Mesendoderm (in vitro differentiated cells): Measurements from ENCODE around the gene PXYLP1.
"Not testable (repeated sequence)": the region's sequence is repeated elsewhere in the genome, so short reads cannot be mapped to it uniquely, and the experiment has no call there.

Source experiments
- DNase-seq: peaks from one replicate; pipeline ENCODE4 v3.0.0; 2013
- H2AK5ac ChIP-seq: 2 replicates; pipeline ENCODE4 v1.6.1; 2013; ENCODE audit warnings: low read length, inconsistent platforms
- H2BK120ac ChIP-seq: 2 replicates; pipeline ENCODE4 v1.6.1; 2013; ENCODE audit warnings: low read depth, mild to moderate bottlenecking, low read length, moderate library complexity, mixed read lengths
- H2BK15ac ChIP-seq: replicated peaks from 2 replicates; pipeline ENCODE4 v1.6.1; 2013; ENCODE audit warnings: low read depth, mild to moderate bottlenecking, moderate library complexity
- H2BK5ac ChIP-seq: 2 replicates; pipeline ENCODE4 v1.6.1; 2013; ENCODE audit warnings: low read length, inconsistent platforms
- H3K18ac ChIP-seq: 2 replicates; pipeline ENCODE4 v1.6.1; 2013; ENCODE audit warnings: mild to moderate bottlenecking, low read length, mixed read lengths
- H3K23ac ChIP-seq: one replicate; pipeline ENCODE4 v1.6.1; 2013; ENCODE audit warnings: low read length
- H3K27ac ChIP-seq: 2 replicates; pipeline ENCODE4 v1.5.1; 2013; ENCODE audit warnings: low read depth, mild to moderate bottlenecking, inconsistent platforms, low read length, moderate library complexity
- H3K27me3 ChIP-seq: 2 replicates; pipeline ENCODE4 v1.6.1; 2013; ENCODE audit warnings: low read length, control low read depth, mild to moderate bottlenecking, inconsistent platforms; ENCODE audit not compliant: insufficient read depth, poor library complexity
- H3K36me3 ChIP-seq: 2 replicates; pipeline ENCODE4 v1.6.1; 2013; ENCODE audit warnings: low read length, inconsistent platforms; ENCODE audit not compliant: control insufficient read depth, insufficient read depth
- H3K4ac ChIP-seq: one replicate; pipeline ENCODE4 v1.6.1; 2013; ENCODE audit warnings: low read depth, mild to moderate bottlenecking, low read length, moderate library complexity
- H3K4me1 ChIP-seq: 2 replicates; pipeline ENCODE4 v1.6.1; 2013; ENCODE audit warnings: low read depth, low read length, inconsistent platforms; ENCODE audit not compliant: control insufficient read depth
- H3K4me2 ChIP-seq: 2 replicates; pipeline ENCODE4 v1.6.1; 2013; ENCODE audit warnings: low read length
- H3K4me3 ChIP-seq: 2 replicates; pipeline ENCODE4 v1.5.1; 2013; ENCODE audit warnings: mild to moderate bottlenecking, low read length
- H3K56ac ChIP-seq: one replicate; pipeline ENCODE4 v1.6.1; 2013; ENCODE audit warnings: low read length
- H3K79me1 ChIP-seq: 2 replicates; pipeline ENCODE4 v1.6.1; 2013; ENCODE audit warnings: low read length, inconsistent platforms
- H3K79me2 ChIP-seq: 2 replicates; pipeline ENCODE4 v1.6.1; 2013; ENCODE audit warnings: mild to moderate bottlenecking, low read length; ENCODE audit not compliant: control insufficient read depth, insufficient read depth
- H3K9ac ChIP-seq: 2 replicates; pipeline ENCODE4 v1.6.1; 2013; ENCODE audit warnings: low read length, inconsistent platforms
- H4K5ac ChIP-seq: one replicate; pipeline ENCODE4 v1.6.1; 2013; ENCODE audit warnings: low read length
- H4K8ac ChIP-seq: one replicate; pipeline ENCODE4 v1.6.1; 2013; ENCODE audit warnings: low read depth, mild to moderate bottlenecking, control low read depth, low read length, moderate library complexity
- WGBS: extraction: QIAGEN DNeasy Blood & Tissue Kit; methylation state at CpG from one replicate; pipeline ENCODE4 v1.1.7; 2013; ENCODE audit warnings: low lambda C conversion rate, missing lambda C conversion rate; ENCODE audit not compliant: insufficient coverage; ENCODE audit errors: extremely low coverage; 5-methylcytosine and 5-hydroxymethylcytosine counted together

PXYLP1 gene

GRCh38 chr3:141311496-141312353, 80.1 kb downstream of the PXYLP1 start:
- Histone ChIP-seq H3K56ac (peak overlapping the region; percentile 92), H3K79me1 (no peaks in the 10 kb centered on the region), H4K5ac (no peak overlapping the region), H2BK5ac (peak overlapping the region; percentile 56), H3K27ac (no peak overlapping the region), H3K4me2 (peak overlapping the region; percentile 70), H3K4ac (peak overlapping the region; percentile 7), H3K23ac (no peak overlapping the region), H3K9ac (peak overlapping the region; percentile 81), H3K4me3 (peak overlapping the region; percentile 76), H3K4me1 (peaks cover 2% of the 10 kb centered on the region), H3K27me3 (no peaks in the 10 kb centered on the region), H2AK5ac (no peak overlapping the region), H3K18ac (peak overlapping the region; percentile 42), H3K79me2 (no peaks in the 10 kb centered on the region), H4K8ac (no peak overlapping the region), H2BK15ac (no peak overlapping the region), H2BK120ac (peak overlapping the region; percentile 8), H3K36me3 (no peaks in the 10 kb centered on the region)
- WGBS: no CpG with 5 or more reads among the region's 43 CpGs
- DNase-seq: peak; percentile 99

- peaks cover 2% of the 10 kb centered on the region for H3K4me1 ChIP-seq
- peak overlapping the region; percentile 8 for H2BK120ac ChIP-seq
- no peaks in the 10 kb centered on the region for H3K27me3 ChIP-seq
- H3K36me3 ChIP-seq: no peaks in the 10 kb centered on the region
- H3K9ac ChIP-seq: peak overlapping the region; percentile 5
- H3K4me2 ChIP-seq: no peak overlapping the region
- H4K5ac ChIP-seq: no peak overlapping the region
- WGBS: no CpG with 5 or more reads among the region's 16 CpGs
- H3K4ac ChIP-seq: peak overlapping the region; percentile 23
- no peak overlapping the region for H2BK15ac ChIP-seq
- no peaks in the 10 kb centered on the region for H3K79me1 ChIP-seq
- peak overlapping the region; percentile 61 for H3K56ac ChIP-seq
- H3K4me3 ChIP-seq: no peak overlapping the region
- H2BK5ac ChIP-seq: peak overlapping the region; percentile 12
- H3K18ac ChIP-seq: no peak overlapping the region
- DNase-seq: peak; percentile 56
- no peaks in the 10 kb centered on the region for H3K79me2 ChIP-seq
- peak overlapping the region; percentile 13 for H3K27ac ChIP-seq
- H4K8ac ChIP-seq: no peak overlapping the region
- peak overlapping the region; percentile 57 for H2AK5ac ChIP-seq
- H3K23ac ChIP-seq: no peak overlapping the region
Observed at GRCh38 chr3:141312354-141313092, 80.9 kb downstream of the PXYLP1 start.

GRCh38 chr3:141313093-141313683, 81.6 kb downstream of the PXYLP1 start:
- no peak overlapping the region for H3K4me3 ChIP-seq
- no peak overlapping the region for H4K8ac ChIP-seq
- H3K4me1 ChIP-seq: peaks cover 2% of the 10 kb centered on the region
- H2BK15ac ChIP-seq: no peak overlapping the region
- H3K4ac ChIP-seq: no peak overlapping the region
- no peak overlapping the region for H3K23ac ChIP-seq
- no peak overlapping the region for H3K18ac ChIP-seq
- no peak overlapping the region for H2BK5ac ChIP-seq
- H2BK120ac ChIP-seq: no peak overlapping the region
- no peaks in the 10 kb centered on the region for H3K27me3 ChIP-seq
- H3K9ac ChIP-seq: no peak overlapping the region
- H3K27ac ChIP-seq: peak overlapping the region; percentile 13
- DNase-seq: no peak
- peak overlapping the region; percentile 61 for H3K56ac ChIP-seq
- WGBS: no CpG with 5 or more reads among the region's 10 CpGs
- peak overlapping the region; percentile 28 for H2AK5ac ChIP-seq
- peak overlapping the region; percentile 71 for H4K5ac ChIP-seq
- H3K36me3 ChIP-seq: no peaks in the 10 kb centered on the region
- H3K4me2 ChIP-seq: no peak overlapping the region
- H3K79me1 ChIP-seq: no peaks in the 10 kb centered on the region
- no peaks in the 10 kb centered on the region for H3K79me2 ChIP-seq

- H2BK5ac ChIP-seq, H4K8ac ChIP-seq, DNase-seq, H2AK5ac ChIP-seq, H3K36me3 ChIP-seq, H3K9ac ChIP-seq, H3K79me1 ChIP-seq, H3K27ac ChIP-seq, H3K56ac ChIP-seq, H3K4ac ChIP-seq, H3K79me2 ChIP-seq, H4K5ac ChIP-seq, H2BK15ac ChIP-seq, H3K23ac ChIP-seq, H3K27me3 ChIP-seq, H3K18ac ChIP-seq, H2BK120ac ChIP-seq, H3K4me3 ChIP-seq, H3K4me2 ChIP-seq, H3K4me1 ChIP-seq: not testable (repeated sequence)
- no CpG with 5 or more reads among the region's 4 CpGs for WGBS
Observed at GRCh38 chr3:141314415-141314814, 82.8 kb downstream of the PXYLP1 start.

GRCh38 chr3:141316851-141317250, 85.2 kb downstream of the PXYLP1 start:
- Histone ChIP-seq H3K4me3 (no peak overlapping the region), H3K23ac (no peak overlapping the region), H2BK15ac (no peak overlapping the region), H2AK5ac (no peak overlapping the region), H3K4ac (no peak overlapping the region), H4K5ac (no peak overlapping the region), H2BK5ac (no peak overlapping the region), H3K4me2 (no peak overlapping the region), H2BK120ac (no peak overlapping the region), H4K8ac (no peak overlapping the region), H3K79me2 (no peaks in the 10 kb centered on the region), H3K4me1 (peaks cover 2% of the 10 kb centered on the region), H3K18ac (no peak overlapping the region), H3K9ac (no peak overlapping the region), H3K27me3 (no peaks in the 10 kb centered on the region), H3K27ac (no peak overlapping the region), H3K56ac (no peak overlapping the region), H3K36me3 (no peaks in the 10 kb centered on the region), H3K79me1 (no peaks in the 10 kb centered on the region)
- no peak for DNase-seq
- WGBS: no CpG with 5 or more reads among the region's 1 CpG
